Chondrocyte (in vitro differentiated cells): ENCODE results near the gene PANK1. TPM values are rescaled to one million over a fixed set of nuclear protein-coding genes. Genes with fewer than 3 reads are reported as not detected.
A peak's percentile ranks its signal among the peaks of the same experiment; 100 is the strongest.

Experiments
- DNase-seq: peaks from one replicate; pipeline ENCODE4 v3.0.0; 2021; ENCODE audit warnings: mixed read lengths, low spot score
- H3K27ac Mint-ChIP-seq: one replicate; pipeline ENCODE4 v1.8.0; 2021; ENCODE audit warnings: mild to moderate bottlenecking, moderate library complexity, mixed read lengths; ENCODE audit not compliant: unreplicated experiment
- H3K27me3 Mint-ChIP-seq: 2 replicates; pipeline ENCODE4 v1.8.0; 2021; ENCODE audit warnings: low read depth, mixed read lengths
- H3K36me3 Mint-ChIP-seq: 2 replicates; pipeline ENCODE4 v1.8.0; 2021; ENCODE audit warnings: low read depth, mixed read lengths
- H3K4me1 Mint-ChIP-seq: 2 replicates; pipeline ENCODE4 v1.8.0; 2021; ENCODE audit warnings: low read depth, mild to moderate bottlenecking, mixed read lengths
- H3K4me3 Mint-ChIP-seq: one replicate; pipeline ENCODE4 v1.8.0; 2021; ENCODE audit warnings: mild to moderate bottlenecking, moderate library complexity, mixed read lengths; ENCODE audit not compliant: unreplicated experiment
- H3K9me3 Mint-ChIP-seq: 2 replicates; pipeline ENCODE4 v1.8.0; 2021; ENCODE audit warnings: low read depth, mixed read lengths
- microRNA-seq: library from miRNA; unstranded; fragments of <30 nt; microRNA quantifications from one replicate; pipeline ENCODE4 v1.2.0, GENCODE V29; 2020; ENCODE audit warnings: borderline number of aligned reads
- total RNA-seq: library from RNA; stranded (reverse); gene quantifications from 3 replicates; pipeline ENCODE4 v1.2.1, GENCODE V29; 2021
- TF ChIP-seq, protein P1 (sequence below): fragments of 200-600 bp; sonication (generic); IDR thresholded peaks from 2 replicates; pipeline ENCODE4 v1.5.0; 2021; ENCODE audit warnings: antibody characterized with exemption, mild to moderate bottlenecking, moderate library complexity

Gene PANK1
- total RNA-seq, 1 donor from 2014 or later, result 7.6 TPM

GRCh38 chr10:89536013-89536354 is 109.1 kb downstream of the PANK1 start:
- Mint-ChIP-seq H3K27me3 (no peaks in the 10 kb centered on the region), H3K4me1 (peaks cover 15% of the 10 kb centered on the region), H3K36me3 (no peaks in the 10 kb centered on the region), H3K4me3 (peak overlapping the region; percentile 55), H3K27ac (no peak overlapping the region), H3K9me3 (no peaks in the 10 kb centered on the region)
- TF ChIP-seq, protein P1, sequence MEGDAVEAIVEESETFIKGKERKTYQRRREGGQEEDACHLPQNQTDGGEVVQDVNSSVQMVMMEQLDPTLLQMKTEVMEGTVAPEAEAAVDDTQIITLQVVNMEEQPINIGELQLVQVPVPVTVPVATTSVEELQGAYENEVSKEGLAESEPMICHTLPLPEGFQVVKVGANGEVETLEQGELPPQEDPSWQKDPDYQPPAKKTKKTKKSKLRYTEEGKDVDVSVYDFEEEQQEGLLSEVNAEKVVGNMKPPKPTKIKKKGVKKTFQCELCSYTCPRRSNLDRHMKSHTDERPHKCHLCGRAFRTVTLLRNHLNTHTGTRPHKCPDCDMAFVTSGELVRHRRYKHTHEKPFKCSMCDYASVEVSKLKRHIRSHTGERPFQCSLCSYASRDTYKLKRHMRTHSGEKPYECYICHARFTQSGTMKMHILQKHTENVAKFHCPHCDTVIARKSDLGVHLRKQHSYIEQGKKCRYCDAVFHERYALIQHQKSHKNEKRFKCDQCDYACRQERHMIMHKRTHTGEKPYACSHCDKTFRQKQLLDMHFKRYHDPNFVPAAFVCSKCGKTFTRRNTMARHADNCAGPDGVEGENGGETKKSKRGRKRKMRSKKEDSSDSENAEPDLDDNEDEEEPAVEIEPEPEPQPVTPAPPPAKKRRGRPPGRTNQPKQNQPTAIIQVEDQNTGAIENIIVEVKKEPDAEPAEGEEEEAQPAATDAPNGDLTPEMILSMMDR, result no peak
- no peak for DNase-seq

DNA sequence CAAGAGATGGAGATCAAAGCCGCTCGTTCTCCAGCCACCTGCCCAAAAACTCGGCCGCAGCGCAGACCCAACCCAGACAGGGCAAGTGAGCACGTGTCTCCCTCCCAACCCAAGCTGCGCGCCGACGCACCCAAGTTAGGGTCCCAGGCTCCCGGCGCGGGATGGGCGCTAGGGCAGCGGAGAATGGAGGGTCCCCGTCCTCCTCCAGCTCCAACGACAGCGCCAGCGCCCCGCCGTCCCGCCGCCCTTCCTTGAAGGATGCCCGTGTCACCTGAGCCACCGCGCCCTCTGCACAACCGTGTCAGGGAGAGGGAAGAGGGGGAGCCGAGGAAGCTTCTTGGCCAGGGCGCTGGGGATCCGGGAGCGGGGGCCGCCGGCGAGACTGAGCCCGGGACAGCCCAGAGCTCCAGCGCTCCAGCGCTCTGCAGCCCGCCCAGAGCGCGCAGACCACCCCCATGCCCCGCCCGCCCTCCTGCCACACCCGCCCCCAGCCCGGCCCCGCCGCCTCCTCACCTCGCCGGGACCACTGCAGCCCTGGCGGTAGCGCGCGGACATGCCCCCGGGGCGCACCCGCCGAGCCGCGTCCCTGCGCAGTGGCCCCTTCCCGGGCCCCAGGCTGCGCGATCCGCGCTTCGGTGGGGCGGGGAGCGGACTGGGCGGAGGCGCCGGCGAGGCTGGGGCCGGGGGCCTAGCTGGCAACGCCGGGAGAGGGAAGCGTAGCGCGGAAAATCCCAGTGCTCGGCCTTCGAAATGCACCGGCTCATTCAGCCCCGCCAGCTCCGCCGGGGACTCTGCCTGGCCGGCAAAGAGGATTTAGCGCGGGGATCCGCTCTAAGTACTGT is 109.7 kb downstream of the PANK1 start, which contains the start of gene SLC16A12:
SLC16A12 (minus strand) TSS at position 424 of the 842 bp plus-strand sequence. CDS start 73,016 bp downstream, outside the sequence.
- H3K27ac Mint-ChIP-seq, result no peak within 1 kb of the TSS
- no peaks in the 10 kb centered on the region for H3K27me3 Mint-ChIP-seq
- peaks cover 15% of the 10 kb centered on the region for H3K4me1 Mint-ChIP-seq
- TF ChIP-seq, protein P1, result peak; percentile 57
- no peak for DNase-seq
- peak within 1 kb of the TSS; percentile 72 for H3K4me3 Mint-ChIP-seq
- H3K9me3 Mint-ChIP-seq, result no peaks in the 10 kb centered on the region
- no peaks in the 10 kb centered on the region for H3K36me3 Mint-ChIP-seq

- no peaks in the 10 kb centered on the region for H3K27me3 Mint-ChIP-seq
- no peak overlapping the region for H3K27ac Mint-ChIP-seq
- H3K9me3 Mint-ChIP-seq, result no peaks in the 10 kb centered on the region
- no peaks in the 10 kb centered on the region for H3K36me3 Mint-ChIP-seq
- DNase-seq, result no peak
- TF ChIP-seq, protein P1, result no peak
- H3K4me3 Mint-ChIP-seq, result peak overlapping the region; percentile 72
- peaks cover 18% of the 10 kb centered on the region for H3K4me1 Mint-ChIP-seq
Observed at GRCh38 chr10:89534826-89535166, 110.2 kb downstream of the PANK1 start.

Small RNA genes lying within 50 kb of the gene (microRNA-seq; reads per million reads assigned to microRNA genes)
- gene MIR107, result 539 reads per million, percentile 74 among the genes with 10 or more reads in this experiment

Other genes with a start within 250 kb of the PANK1 start
- 12.8 to 13.7 TPM (median 13.0 TPM) in 3 replicates for gene IFIT5, start 230.7 kb downstream of the PANK1 start, total RNA-seq
- 2.6 to 5.2 TPM (median 2.8 TPM) in 3 replicates for gene SLC16A12, start 109.6 kb downstream of the PANK1 start, total RNA-seq
- 6.6 to 10.1 TPM (median 7.2 TPM) in 3 replicates for gene KIF20B, start 56.3 kb upstream of the PANK1 start, total RNA-seq